Panc1 (cell line): Measurements from ENCODE around the gene HNRNPU. TPM values are rescaled to one million over a fixed set of nuclear protein-coding genes. Genes with fewer than 3 reads are reported as not detected.

Experiments used
- ATAC-seq: fragments of 200-7000 bp; cut with Tn5 transposase; 2 replicates; pipeline ENCODE4 v1.9.1; 2020; ENCODE audit warnings: mild to moderate bottlenecking, moderate library complexity
- BruUV-seq: library from RNA; stranded (reverse); fragments of 400-500 nt; replicated peaks from 2 replicates; lab custom pipeline; 2021; lab: Mats Ljungman, UMichigan
- CTCF ChIA-PET: fragments of 300-600 bp; sonication (Branson Sonifier 250); formaldehyde crosslinking; loops from one replicate; lab custom pipeline; 2022; ENCODE audit warnings: antibody characterized with exemption; lab: Charles Lee
- POLR2A ChIA-PET: fragments of 300-600 bp; sonication (Branson Sonifier 250); formaldehyde crosslinking; loops from one replicate; lab custom pipeline; 2022; ENCODE audit warnings: antibody characterized with exemption; lab: Charles Lee
- DNase-seq: peaks from one replicate; pipeline ENCODE4 v3.0.0-alpha.2; 2010; ENCODE audit warnings: low read depth, low spot score
- H3K27ac ChIP-seq: 2 replicates; pipeline ENCODE4 v1.5.1; 2011; ENCODE audit warnings: mild to moderate bottlenecking, low read length, inconsistent platforms
- H3K27me3 ChIP-seq: fragments of 200-500 bp; sonication (Bioruptor generic); 2 replicates; pipeline ENCODE4 v1.6.0; 2014; ENCODE audit warnings: low read length, inconsistent platforms; ENCODE audit not compliant: control insufficient read depth, insufficient read depth
- H3K36me3 ChIP-seq: fragments of 200-500 bp; sonication (Bioruptor generic); 2 replicates; pipeline ENCODE4 v1.5.1; 2014; ENCODE audit warnings: inconsistent platforms, mild to moderate bottlenecking, low read length, moderate library complexity; ENCODE audit not compliant: control insufficient read depth, insufficient read depth
- H3K4me1 ChIP-seq: 2 replicates; pipeline ENCODE4 v1.5.1; 2011; ENCODE audit warnings: inconsistent platforms, mild to moderate bottlenecking, low read length, moderate library complexity; ENCODE audit not compliant: control insufficient read depth, insufficient read depth
- H3K4me3 ChIP-seq, 2 experiments: 2 replicates each; pipeline ENCODE4 v1.5.1; 2011 to 2012; ENCODE audit warnings: low read depth in 2 of 2, low read length in 2 of 2, mild to moderate bottlenecking in 2 of 2, inconsistent platforms in 1 of 2, moderate library complexity in 1 of 2
- H3K9me3 ChIP-seq: fragments of 200-500 bp; sonication (Bioruptor generic); 2 replicates; pipeline ENCODE4 v1.5.1; 2014; ENCODE audit warnings: low read depth, mild to moderate bottlenecking, inconsistent platforms, low read length, moderate library complexity; ENCODE audit not compliant: control insufficient read depth, insufficient read depth
- POLR2AphosphoS5 ChIP-seq: IDR thresholded peaks from 2 replicates; pipeline ENCODE4 v1.6.1; 2012; ENCODE audit warnings: mild to moderate bottlenecking, low read depth, low read length, moderate library complexity
- SIN3A ChIP-seq: IDR thresholded peaks from 2 replicates; pipeline ENCODE4 v1.6.1; 2012; ENCODE audit warnings: low read depth, mild to moderate bottlenecking, low read length, moderate library complexity, borderline replicate concordance; ENCODE audit not compliant: insufficient read depth
- TCF7L2 ChIP-seq: IDR thresholded peaks from 2 replicates; pipeline ENCODE4 v1.6.1; 2011; ENCODE audit warnings: mild to moderate bottlenecking, low read depth, low read length, inconsistent platforms
- in situ Hi-C: cut with HindIII; loops from 2 replicates; pipeline ENCODE4 v1.10.0; 2016; ENCODE audit warnings: low sequenced_read_pairs, low pct_unique_long_range_greater_than_20kb
- intact Hi-C: fragments of 100-400 bp; cut with micrococcal nuclease; formaldehyde crosslinking; loops from one replicate; pipeline ENCODE4 v1.10.0; 2022; ENCODE audit not compliant: unreplicated experiment
- total RNA-seq: library from RNA; stranded (reverse); gene quantifications from one replicate; pipeline ENCODE4 v1.2.1, GENCODE V29; 2021; ENCODE audit not compliant: unreplicated experiment
- TF ChIP-seq, protein P1 (sequence below): fragments of 450-650 bp; IDR thresholded peaks from 2 replicates; pipeline ENCODE4 v1.5.1; 2017; ENCODE audit warnings: mild to moderate bottlenecking
- TF ChIP-seq, protein P2 (sequence below), 2 experiments: IDR thresholded peaks; 2 replicates each; pipeline ENCODE4 v1.6.1; 2011 to 2012; ENCODE audit warnings: low read depth in 2 of 2, control low read depth in 1 of 2, low read length in 1 of 2, mild to moderate bottlenecking in 1 of 2, moderate library complexity in 1 of 2; ENCODE audit not compliant: insufficient read depth in 1 of 2

Gene HNRNPU
- total RNA-seq, 1 experiment from 2014 or later = 361 TPM

- Histone ChIP-seq H3K4me3 (no peak overlapping the region), H3K27ac (no peak overlapping the region), H3K4me1 (no peaks in the 10 kb centered on the region), H3K9me3 (no peaks in the 10 kb centered on the region), H3K27me3 (no peaks in the 10 kb centered on the region), H3K36me3 (no peaks in the 10 kb centered on the region)
- TF ChIP-seq, protein P1, sequence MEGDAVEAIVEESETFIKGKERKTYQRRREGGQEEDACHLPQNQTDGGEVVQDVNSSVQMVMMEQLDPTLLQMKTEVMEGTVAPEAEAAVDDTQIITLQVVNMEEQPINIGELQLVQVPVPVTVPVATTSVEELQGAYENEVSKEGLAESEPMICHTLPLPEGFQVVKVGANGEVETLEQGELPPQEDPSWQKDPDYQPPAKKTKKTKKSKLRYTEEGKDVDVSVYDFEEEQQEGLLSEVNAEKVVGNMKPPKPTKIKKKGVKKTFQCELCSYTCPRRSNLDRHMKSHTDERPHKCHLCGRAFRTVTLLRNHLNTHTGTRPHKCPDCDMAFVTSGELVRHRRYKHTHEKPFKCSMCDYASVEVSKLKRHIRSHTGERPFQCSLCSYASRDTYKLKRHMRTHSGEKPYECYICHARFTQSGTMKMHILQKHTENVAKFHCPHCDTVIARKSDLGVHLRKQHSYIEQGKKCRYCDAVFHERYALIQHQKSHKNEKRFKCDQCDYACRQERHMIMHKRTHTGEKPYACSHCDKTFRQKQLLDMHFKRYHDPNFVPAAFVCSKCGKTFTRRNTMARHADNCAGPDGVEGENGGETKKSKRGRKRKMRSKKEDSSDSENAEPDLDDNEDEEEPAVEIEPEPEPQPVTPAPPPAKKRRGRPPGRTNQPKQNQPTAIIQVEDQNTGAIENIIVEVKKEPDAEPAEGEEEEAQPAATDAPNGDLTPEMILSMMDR = no peak
- no peak for TF ChIP-seq POLR2AphosphoS5
- in situ Hi-C loops (no loop called here), intact Hi-C loops (no loop called here)
- ChIA-PET CTCF (interaction anchor here (0.6 kb wide), 1 partner anchor 1567 kb away, joined by 9 read pairs; no protein-coding TSS in a partner anchor), POLR2A (interaction anchor here (0.9 kb wide), 1 partner anchor 46 kb away, joined by 4 read pairs; no protein-coding TSS in a partner anchor)
- ATAC-seq (no peak), DNase-seq (no peak)
- BruUV-seq = no TSS peak
Observed at GRCh38 chr1:244893836-244894235, 29.5 kb upstream of the HNRNPU start.

DNA sequence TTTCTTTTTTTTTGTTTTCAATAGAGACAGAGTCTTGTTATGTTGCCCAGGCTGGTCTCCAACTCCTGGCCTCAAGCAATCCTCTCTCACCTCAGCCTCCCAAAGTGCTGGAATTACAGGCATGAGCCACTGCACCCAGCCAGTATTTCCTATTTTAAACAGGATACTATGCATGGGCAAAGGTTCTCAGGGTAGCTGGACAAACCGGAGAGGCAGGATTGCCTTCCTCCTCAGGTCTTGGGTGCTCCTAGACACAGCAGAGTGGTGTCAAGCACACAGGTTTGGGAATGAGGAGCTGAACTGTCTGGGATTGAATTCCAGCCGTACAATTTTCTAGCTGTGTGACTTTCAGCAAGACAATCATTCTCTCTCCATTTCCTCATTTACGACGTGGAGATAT is 22.9 kb upstream of the HNRNPU start:
- H3K4me1 ChIP-seq = no peaks in the 10 kb centered on the region
- ChIA-PET POLR2A (no interaction called here), CTCF (no interaction called here)
- H3K27me3 ChIP-seq = no peaks in the 10 kb centered on the region
- ATAC-seq (no peak), DNase-seq (no peak)
- intact Hi-C loops = no loop called here
- no peaks in the 10 kb centered on the region for H3K36me3 ChIP-seq
- no peak overlapping the region for H3K27ac ChIP-seq
- H3K4me3 ChIP-seq = no peak overlapping the region
- no TSS peak for BruUV-seq
- H3K9me3 ChIP-seq = no peaks in the 10 kb centered on the region
- no peak for TF ChIP-seq POLR2AphosphoS5
- no peak for TF ChIP-seq TCF7L2
- TF ChIP-seq, protein P1 = no peak
- no peak for TF ChIP-seq SIN3A
- TF ChIP-seq, protein P2, sequence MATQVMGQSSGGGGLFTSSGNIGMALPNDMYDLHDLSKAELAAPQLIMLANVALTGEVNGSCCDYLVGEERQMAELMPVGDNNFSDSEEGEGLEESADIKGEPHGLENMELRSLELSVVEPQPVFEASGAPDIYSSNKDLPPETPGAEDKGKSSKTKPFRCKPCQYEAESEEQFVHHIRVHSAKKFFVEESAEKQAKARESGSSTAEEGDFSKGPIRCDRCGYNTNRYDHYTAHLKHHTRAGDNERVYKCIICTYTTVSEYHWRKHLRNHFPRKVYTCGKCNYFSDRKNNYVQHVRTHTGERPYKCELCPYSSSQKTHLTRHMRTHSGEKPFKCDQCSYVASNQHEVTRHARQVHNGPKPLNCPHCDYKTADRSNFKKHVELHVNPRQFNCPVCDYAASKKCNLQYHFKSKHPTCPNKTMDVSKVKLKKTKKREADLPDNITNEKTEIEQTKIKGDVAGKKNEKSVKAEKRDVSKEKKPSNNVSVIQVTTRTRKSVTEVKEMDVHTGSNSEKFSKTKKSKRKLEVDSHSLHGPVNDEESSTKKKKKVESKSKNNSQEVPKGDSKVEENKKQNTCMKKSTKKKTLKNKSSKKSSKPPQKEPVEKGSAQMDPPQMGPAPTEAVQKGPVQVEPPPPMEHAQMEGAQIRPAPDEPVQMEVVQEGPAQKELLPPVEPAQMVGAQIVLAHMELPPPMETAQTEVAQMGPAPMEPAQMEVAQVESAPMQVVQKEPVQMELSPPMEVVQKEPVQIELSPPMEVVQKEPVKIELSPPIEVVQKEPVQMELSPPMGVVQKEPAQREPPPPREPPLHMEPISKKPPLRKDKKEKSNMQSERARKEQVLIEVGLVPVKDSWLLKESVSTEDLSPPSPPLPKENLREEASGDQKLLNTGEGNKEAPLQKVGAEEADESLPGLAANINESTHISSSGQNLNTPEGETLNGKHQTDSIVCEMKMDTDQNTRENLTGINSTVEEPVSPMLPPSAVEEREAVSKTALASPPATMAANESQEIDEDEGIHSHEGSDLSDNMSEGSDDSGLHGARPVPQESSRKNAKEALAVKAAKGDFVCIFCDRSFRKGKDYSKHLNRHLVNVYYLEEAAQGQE (IDR thresholded peaks at IDR 0.05; ENCODE audit: insufficient read depth in 1 of 2, low read depth in 2 of 2, low read length in 1 of 2) = no peak
- in situ Hi-C loops = no loop called here
